NCI-H2107 treated with DMSO at 0.1 percent for 48 hours (cell line): ENCODE data around the gene HSPA9.

Experiments used
- DNase-seq: peaks from one replicate; lab custom pipeline; 2025; ENCODE audit not compliant: unreplicated experiment; lab: John Stamatoyannopoulos, UW

HSPA9 gene

DNA sequence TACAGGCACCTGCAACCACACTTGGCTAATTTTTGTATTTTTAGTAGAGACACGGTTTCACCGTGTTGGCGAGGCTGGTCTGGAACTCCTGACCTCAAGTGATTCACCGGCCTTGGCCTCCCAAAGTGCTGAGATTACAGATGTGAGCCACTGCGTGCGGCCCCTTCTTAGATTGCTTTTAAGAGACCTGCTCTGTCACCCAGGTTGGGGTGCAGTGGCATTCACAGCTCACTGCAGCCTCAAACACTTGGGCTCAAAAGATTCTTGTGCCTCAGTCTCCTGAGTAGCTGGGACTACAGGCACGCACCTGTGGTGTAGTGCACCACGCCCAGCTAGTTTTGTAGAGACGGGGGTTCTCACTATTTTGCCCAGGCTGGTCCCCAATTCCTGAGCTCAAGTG lies 11.0 kb downstream of the HSPA9 start:
- no peak for DNase-seq

DNA sequence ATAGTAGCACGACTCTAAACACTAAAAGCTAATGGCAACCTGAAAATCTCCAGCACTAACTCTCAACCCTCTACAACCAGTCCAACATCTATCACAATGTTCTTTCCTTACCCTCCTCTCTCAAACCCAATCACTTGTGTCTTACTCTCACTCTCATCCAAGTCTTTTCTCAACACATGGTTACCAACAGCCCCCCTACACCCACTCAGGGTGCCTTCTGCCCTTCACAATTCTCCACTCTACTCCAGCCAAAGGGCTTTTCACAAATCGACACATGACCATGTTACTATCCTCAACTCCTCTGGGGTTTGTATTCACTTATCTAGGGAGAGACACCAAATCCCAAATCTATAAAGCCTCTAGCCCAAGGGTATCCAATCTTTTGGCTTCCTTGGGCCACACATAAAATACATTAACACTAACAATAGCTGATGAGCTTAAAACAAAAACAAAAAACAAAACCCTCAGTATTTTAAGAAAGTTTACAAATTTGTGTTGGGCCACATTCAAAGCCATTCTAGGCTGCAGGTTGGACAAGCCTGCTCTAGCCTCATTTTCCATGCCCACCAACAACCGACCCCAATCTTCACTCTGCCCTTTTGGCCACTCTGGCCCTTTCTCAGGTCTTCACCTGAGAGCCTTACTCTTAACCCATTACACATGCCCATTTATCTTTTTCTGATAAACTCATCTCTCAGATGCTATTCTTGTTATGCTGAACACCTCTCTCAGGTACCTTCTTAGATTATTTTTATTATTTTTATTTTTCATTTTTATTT lies 11.7 kb downstream of the HSPA9 start:
- no peak for DNase-seq

DNA sequence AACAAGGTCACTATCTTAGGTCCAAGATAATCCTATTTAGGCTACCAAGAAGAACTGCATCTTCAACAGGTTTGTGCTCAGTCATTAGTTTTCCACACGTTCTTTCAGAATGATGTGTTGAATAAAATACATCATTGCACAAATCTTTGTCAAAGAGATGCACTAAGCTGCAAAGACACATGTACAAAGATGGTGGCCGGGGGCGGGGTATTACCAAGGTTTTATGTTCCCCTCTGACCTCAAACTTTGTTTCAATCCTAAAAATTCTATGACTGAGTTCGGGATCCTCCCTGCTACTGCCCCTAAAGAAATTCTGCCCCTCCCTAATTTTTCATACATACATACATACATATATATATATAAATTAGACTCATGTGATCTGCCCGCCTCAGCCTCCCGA lies 14.2 kb downstream of the HSPA9 start:
- DNase-seq, result no peak

DNA sequence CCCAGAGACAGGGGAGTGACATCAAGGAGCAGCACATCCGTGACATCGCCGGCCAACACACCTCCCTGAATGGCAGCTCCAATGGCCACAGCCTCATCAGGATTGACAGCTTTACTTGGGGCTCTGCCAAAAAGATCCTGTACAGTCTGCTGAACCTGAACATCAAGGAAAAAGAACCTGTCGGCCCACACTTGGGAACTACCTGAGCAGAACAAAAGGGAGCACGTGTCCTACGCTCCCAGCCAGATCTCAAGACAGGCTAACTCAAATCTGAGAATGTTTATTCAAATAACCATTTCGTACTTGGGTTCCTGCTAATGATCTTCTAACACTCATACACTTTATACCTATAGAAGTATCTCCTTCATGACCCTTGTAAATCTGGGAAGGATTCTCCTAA lies 15.3 kb downstream of the HSPA9 start:
- no peak for DNase-seq

DNA sequence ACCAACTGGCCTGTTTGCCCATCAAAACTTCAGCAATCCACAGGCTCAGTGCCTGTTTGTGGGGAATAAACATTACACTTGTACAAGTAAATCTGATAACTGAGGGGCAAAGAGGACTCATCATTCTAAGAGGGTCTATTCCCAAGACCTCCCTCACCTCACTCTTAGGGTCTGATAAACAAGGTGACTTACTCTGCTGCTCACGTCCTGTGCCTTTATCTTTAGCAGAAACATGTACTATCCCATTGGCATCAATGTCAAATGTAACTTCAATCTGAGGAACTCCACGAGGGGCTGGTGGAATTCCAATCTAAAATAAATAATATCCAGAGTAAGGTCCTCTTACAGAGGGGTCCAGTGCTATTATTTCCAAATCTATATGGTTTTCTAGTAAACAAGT lies 17.5 kb downstream of the HSPA9 start:
- DNase-seq, result no peak

DNA sequence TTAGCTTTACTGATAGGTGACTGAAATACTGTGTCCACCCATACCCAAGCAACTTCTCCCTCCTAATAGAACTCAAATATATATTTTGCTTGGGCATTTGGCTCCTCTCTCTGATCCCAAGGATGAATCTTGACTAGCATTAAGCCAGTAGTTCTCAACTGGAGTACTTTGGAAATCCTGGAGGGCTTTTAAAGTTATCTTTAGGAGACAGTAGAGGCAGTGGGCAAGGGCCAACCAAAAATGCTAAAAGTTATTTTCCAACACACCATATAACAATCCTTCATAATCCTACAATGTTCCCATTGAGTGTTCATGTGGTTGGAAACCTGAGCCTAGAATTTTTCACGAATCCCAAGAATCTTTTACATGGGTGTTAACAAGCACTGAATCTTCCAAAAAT lies 21.1 kb downstream of the HSPA9 start:
- no peak for DNase-seq

DNA sequence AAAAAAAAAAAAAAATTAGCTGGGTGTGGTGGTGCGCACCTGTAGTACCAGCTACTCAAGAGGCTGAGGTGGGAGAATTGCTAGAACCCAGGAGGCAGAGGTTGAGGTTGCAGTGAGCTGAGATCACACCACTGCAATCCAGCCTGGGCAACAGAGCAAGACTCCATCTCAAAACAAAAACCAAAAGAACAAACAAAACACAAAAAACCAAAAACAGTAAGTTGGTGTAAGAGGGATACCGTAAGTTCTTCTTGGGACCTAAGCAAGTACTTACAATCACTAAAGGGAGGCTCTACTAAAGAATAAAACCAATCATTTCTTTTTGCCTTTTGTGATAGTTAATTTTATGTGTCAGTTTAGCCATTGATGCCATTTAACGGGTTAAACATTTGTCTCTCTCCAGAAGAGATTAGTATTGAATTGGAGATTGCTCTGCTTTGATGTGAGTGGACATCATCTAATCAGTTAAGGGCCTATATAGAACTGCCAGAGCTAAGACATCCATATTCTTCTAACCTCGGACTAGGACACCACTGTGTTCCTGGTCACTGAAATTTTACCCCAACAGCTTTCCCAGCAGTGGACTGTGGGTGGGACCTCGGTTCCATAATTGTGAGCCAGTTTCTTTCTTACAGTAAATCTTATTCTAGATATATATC lies 21.6 kb downstream of the HSPA9 start:
- DNase-seq, result no peak

DNA sequence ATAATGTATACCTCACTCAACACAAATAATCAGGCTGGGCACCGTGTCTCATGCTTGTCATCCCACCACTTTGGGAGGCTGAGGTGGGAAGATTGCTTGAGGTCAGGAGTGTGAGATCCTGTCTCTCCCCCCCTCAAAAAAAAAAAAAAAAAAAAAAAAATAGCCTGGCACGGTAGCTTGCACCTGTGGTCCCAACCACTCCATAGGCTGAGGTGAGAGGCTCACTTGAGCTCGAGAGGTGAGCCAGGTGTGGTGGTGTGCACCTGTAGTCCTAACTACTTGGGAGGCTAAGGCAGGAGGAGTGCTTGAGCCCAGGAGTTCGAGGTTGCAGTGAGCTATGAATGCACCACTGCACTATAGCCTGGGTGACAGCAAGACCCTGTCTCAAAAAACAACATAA lies 22.5 kb downstream of the HSPA9 start:
- no peak for DNase-seq

DNA sequence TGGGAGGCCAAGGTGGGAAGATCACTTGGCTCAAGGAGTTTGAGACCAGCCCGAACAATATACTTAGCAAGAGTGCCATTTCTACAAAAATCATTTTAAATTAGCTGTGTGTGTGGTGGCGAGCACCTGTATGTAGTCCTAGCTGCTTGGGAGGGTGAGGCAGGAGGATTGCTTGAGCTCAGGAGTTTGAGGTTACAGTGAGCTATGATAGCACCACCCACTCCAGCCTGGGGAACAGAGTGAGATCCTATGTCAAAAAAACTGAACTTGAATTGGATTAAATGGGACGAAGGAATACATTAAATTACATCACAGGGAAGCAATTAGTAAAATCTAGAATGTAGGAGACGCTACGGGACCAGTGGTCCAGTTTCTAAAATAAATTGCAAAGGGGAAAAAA lies 25.8 kb downstream of the HSPA9 start:
- DNase-seq, result no peak

DNA sequence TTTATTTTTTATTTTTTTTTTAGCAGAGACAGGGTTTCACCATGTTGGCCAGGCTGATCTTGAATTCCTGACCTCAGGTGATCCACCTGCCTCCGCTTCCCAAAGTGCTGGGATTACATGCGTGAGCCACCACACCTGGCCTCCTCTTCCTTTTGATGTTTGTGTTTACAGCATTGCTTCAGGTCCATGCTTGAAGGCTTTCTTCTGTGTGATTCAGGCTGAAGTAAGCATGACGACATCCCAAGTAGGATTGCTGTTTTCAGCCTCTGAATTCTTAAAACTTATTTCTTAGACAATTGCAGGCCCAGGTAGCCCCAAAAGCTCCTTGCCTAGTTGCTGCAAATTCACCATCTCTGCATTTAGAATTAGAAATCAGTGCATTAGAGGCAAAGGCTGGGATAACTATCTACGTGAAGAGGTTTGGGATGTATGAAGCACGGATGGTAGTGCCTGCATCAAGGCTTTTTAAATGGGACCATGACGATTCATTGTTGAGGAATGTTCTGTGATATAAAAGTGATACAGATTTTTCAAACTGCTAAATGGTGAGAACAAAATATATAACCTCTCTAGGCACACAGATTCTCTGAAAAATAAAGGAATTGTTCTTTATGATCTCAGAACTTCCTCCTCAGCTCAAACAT lies 29.2 kb downstream of the HSPA9 start:
- no peak for DNase-seq

DNA sequence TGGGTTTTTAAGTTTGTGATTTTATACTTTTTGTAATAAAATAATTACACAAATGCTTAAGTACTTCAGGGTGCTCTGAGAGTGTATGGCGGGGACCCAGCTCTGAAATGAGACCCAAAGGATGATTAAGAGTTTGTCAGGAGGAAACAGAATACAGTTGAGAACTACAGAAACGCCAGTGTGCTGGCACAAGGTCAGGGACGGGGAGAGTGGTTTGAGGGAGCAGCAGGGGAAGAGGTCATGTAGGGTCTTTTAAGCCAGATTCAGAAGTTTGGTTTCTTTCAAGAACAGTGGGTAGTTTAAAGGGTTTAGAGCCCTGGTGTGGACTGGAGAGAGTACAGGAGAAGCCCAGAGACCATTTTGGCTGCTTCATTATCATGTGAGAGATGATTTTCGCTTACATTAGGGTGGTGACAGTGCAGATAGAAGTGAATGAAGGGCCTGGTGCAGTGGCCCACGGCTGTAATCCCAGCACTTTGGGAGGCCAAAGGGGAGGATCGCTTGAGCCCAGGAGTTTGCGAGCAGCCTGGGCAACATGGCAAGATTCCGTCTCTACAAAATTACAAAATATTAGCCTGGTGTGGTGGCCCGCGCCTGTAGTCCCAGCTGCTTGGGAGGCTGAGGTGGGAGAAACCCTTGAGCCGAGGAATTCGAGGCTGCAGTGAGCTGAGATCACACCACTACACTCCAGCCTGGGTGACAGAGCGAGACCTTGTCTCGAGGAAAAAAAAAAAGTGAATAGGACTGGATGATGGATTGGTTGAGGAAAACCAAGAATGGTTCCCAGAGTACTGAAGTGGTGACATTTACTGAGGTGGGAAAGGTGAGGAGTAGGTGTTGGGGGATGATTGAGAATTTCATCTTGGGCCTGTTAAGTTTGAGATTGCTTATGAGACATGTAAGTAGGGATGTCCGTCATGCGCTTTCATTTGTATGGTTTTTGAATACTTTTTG lies 30.7 kb downstream of the HSPA9 start:
- no peak for DNase-seq

DNA sequence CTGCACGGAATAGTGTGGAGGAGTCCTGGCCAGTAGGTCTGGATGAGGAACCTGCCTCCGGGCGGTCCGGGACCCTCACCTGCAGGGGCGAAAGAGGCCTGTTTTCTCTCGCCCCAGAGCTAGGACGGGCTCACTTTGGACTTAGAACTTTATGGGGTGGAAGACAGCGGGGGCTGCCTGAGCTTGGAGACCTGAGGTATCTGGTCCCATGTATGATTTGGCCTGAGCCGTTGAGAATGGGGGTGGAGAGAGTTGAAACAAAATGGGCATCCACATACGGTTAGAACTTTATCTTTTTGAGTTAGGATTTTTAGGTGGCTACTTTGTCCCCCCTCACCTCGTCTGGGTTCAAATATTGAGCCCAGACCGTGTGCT lies 31.5 kb downstream of the HSPA9 start:
- DNase-seq, result no peak

DNA sequence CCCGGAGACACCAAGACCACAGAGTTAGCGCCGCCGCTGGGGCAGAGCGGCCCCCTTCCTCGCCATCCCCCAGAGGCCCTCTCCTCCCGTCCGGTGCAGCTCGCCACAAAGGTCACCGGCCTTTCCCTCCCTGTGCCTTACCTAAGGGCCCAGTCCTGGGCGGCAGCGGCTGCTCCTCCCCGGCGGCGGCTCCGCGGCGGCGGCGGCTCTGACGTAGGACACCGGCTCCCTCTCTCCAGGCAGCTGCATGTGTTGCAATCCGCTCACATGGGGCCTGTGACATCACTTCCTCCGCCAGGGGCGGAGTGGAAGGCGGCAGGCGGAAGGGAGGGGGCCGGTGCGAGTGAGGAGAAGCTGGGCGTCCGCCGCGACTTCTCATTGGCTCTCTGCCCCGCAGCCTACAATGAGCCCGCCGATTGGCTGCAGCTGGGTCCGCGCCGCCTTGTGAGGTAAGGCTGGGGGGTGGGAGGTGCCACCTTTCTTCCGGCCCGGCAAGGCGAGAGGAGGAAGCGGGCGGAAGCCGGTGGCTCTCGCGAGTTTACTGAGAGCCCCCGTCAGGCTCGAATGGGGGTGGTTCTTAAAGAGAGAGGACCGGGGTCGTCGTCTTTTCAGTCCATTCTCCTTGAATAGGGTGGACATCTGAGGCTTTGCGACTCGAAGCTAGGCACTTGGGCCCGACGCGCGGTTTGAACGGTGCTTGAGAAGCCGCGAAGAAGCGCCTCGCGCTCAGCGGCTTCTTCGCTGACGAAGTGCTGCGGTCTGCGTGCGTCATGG lies 32.1 kb downstream of the HSPA9 start, which contains the start of gene ETF1:
Gene ETF1 (minus strand): TSS at position 281 of the 774 bp plus-strand sequence. CDS start 318 bp downstream, outside the sequence.
- DNase-seq, result peak; percentile 81

DNA sequence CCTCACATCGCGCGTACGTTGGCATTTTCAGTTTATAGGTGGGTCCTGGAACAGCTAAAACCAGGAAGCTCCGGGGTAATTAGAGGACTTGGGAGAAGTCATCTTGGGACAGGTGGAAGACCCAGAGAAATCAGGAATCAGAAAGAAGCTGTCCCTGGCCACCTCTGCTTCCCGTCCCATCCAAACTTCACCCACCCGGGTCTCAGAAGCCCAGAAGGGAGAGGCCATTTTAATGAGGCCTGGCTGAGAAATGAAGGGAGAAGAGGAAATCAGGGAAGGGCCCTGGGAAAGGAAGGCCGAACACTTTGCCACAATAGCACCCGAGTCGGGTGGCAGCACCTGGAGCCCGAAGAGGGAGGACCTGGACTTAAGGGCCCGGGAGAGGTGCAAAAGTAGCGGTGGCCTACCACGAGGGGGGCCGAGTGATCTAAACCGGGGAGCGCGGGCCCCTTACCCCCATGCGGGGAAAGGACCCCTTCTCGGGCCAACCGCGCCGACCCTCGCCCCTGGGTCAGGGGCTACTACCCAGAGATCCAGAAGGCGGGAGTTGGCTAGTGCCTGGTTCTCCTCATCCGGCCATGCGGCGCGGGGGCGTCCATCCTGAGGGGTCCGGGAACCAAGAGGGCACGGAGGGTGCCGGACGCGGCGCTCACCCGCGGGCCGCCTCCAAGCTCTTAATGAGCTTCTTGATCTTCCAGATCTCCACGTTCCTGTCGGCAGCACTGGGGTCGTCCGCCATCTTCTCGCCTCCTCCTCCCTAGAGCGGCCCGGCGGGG lies 32.8 kb downstream of the HSPA9 start:
- no peak for DNase-seq

DNA sequence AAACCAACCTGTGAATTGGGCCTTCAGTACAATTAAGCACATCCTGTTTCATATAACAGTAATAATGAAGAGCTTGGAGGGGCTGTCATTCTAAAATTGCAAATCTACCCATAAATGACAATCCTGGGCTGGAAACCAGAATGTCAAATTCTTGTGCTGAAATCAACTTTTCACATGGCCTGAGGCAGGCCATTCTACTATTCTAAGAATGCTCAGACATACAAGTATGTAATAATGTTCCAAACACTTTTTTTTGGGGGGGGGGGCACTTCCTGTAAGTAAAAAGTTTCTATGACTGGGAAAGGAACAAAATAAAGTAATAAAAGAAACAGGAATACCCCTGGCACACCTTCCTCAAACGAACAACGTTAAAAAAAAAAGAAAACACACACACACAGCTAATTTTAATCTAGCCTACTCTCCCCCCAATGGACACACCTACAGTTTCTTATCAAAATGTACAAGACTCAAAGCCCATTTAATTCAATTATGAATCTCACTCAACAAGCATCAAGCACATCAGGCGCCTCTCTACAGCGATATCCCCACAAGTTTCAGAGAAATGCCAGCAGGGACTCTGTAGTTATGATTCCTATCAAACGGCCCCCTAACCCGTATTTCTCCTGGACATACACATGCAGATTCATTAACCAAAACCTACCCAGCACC lies 33.6 kb downstream of the HSPA9 start:
- DNase-seq, result no peak

DNA sequence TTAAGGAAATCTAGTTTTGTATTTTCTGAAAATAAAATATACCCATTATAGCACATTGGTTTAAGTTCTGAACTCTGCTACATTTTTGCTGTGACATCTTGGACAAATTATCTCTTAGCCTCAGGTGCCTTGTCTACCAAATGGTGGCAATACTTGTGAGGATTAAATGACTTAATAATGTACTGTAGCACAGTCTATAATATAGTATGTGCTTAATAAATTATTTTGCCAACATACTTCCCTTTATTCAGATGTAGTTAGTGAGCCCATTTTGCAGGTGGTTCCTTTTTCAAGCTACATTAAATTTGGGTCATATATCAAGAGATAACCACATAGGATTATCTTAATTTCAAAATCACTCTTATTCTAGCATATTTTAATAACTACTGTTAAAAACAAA lies 35.4 kb downstream of the HSPA9 start:
- no peak for DNase-seq

DNA sequence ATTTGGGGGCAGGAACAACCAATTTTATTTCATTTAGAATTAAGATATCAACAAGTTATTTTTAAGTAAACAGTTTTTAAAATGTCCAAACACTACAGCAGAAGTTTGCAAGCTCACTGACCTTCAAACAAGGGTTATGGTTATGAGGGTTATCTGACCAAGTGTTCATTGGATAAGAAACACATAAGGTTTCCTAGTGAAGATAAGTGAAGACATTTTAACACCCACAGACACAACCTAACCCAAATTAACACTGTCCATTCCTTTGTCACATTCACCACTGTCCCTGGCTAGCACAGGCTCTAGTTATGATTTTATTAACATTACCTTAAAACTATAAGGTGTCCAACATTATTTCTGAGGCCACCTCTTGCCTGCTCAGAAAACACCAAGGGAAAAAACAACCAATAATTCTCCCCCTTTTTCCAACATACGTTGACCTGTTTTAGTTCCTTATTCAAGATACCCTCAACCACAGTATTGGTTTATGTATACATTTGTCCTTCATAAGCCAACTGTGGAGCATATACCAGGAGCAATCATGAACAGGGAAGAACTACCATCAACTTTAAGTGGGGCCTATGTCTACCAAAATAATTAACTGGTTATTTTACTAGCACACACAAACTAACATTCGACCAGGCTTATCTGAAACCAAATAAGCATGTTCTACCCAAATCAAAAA lies 36.1 kb downstream of the HSPA9 start:
- no peak for DNase-seq

DNA sequence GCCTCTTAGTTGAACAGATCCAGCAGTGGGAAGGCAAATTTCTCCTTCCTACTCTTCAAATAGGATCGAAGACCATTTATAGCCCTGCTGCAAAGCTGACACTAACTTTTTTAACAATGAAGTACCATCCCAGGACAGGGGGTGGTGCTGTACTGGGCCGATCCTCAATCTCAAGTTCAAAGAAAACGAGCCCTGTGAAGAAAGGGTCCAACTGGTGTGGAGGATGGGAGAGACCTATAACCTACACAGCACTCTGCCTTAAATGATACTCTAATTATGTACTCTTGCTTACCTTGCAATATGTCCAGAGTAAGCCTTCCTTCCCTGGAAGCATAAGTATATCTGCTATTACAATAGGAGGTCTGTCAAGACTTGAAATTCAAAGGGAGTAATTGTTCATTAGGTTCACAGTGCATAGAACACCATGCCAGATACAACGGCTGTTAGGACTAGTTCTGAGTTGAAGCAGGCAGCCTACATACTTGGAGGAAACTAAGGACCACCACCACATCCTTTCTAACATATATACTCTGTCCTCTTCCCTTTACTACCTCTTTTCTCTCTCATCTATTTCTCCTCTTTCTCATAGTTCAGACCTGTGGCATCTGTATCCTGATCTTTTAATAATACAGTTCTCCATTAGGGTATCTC lies 38.4 kb downstream of the HSPA9 start:
- no peak for DNase-seq
